Ishikawa (cell line): Measurements from ENCODE around the gene INSIG1.

Source experiments
- CEBPB ChIP-seq: IDR thresholded peaks from 2 replicates; pipeline ENCODE4 v1.6.1; 2012
- EGR1 ChIP-seq: IDR thresholded peaks from 2 replicates; pipeline ENCODE4 v1.6.1; 2012
- EP300 ChIP-seq: IDR thresholded peaks from 2 replicates; pipeline ENCODE4 v1.6.1; 2012; ENCODE audit warnings: borderline replicate concordance
- FOXM1 ChIP-seq: IDR thresholded peaks from 2 replicates; pipeline ENCODE4 v1.6.1; 2012; ENCODE audit warnings: low read depth, borderline replicate concordance
- MAX ChIP-seq: IDR thresholded peaks from 2 replicates; pipeline ENCODE4 v1.6.1; 2012
- NFIC ChIP-seq: IDR thresholded peaks from 2 replicates; pipeline ENCODE4 v1.6.1; 2012
- RAD21 ChIP-seq: IDR thresholded peaks from 2 replicates; pipeline ENCODE4 v1.6.1; 2012; ENCODE audit warnings: low read depth
- REST ChIP-seq: IDR thresholded peaks from 2 replicates; pipeline ENCODE4 v1.6.1; 2012; ENCODE audit warnings: low read depth, mild to moderate bottlenecking
- TAF1 ChIP-seq: IDR thresholded peaks from 2 replicates; pipeline ENCODE4 v1.6.1; 2012; ENCODE audit warnings: low read depth, mild to moderate bottlenecking
- TCF12 ChIP-seq: IDR thresholded peaks from 2 replicates; pipeline ENCODE4 v1.6.1; 2012; ENCODE audit warnings: low read depth
- TEAD4 ChIP-seq: IDR thresholded peaks from 2 replicates; pipeline ENCODE4 v1.6.1; 2012
- YY1 ChIP-seq: IDR thresholded peaks from 2 replicates; pipeline ENCODE4 v1.6.1; 2012; ENCODE audit warnings: low read depth
- ZBTB7A ChIP-seq: IDR thresholded peaks from 2 replicates; pipeline ENCODE4 v1.6.1; 2012; ENCODE audit warnings: low read depth
- TF ChIP-seq, protein P1 (sequence below): IDR thresholded peaks from 2 replicates; pipeline ENCODE4 v1.6.1; 2012

DNA sequence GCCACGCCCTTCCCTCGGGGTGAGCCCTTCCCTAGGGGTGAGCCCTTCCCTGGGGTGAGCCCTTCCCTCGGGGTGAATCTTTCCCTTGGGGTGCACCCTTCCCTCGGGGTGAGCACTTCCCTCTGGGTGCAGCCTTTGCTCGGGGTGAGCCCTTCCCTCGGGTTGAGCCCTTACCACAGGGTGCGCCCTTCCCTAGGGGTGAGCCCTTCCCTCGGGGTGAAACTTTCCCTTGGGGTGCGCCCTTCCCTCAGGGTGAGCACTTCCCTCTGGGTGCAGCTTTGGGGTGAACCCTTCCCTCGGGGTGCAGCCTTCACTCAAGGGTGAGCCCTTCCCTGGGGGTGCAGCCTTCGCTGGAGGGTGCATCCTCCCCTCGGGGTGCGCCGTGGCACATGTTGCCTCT is 34.6 kb upstream of the INSIG1 start:
- TF ChIP-seq TAF1 (no peak), TEAD4 (no peak), RAD21 (no peak), FOXM1 (no peak), CEBPB (no peak), NFIC (no peak), REST (no peak), TCF12 (no peak), EGR1 (no peak), EP300 (no peak), MAX (no peak), ZBTB7A (no peak), YY1 (no peak)
- TF ChIP-seq, protein P1, sequence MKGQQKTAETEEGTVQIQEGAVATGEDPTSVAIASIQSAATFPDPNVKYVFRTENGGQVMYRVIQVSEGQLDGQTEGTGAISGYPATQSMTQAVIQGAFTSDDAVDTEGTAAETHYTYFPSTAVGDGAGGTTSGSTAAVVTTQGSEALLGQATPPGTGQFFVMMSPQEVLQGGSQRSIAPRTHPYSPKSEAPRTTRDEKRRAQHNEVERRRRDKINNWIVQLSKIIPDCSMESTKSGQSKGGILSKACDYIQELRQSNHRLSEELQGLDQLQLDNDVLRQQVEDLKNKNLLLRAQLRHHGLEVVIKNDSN, result no peak
